GM19238 (cell line): ENCODE results near the gene DESI1.
"Not testable (repeated sequence)": the region's sequence is repeated elsewhere in the genome, so short reads cannot be mapped to it uniquely, and the experiment has no call there.

ENCODE experiments used
- DNase-seq: peaks from one replicate; pipeline ENCODE4 v3.0.0; 2011; ENCODE audit warnings: low spot score; ENCODE audit not compliant: insufficient read length

DESI1 gene

DNA sequence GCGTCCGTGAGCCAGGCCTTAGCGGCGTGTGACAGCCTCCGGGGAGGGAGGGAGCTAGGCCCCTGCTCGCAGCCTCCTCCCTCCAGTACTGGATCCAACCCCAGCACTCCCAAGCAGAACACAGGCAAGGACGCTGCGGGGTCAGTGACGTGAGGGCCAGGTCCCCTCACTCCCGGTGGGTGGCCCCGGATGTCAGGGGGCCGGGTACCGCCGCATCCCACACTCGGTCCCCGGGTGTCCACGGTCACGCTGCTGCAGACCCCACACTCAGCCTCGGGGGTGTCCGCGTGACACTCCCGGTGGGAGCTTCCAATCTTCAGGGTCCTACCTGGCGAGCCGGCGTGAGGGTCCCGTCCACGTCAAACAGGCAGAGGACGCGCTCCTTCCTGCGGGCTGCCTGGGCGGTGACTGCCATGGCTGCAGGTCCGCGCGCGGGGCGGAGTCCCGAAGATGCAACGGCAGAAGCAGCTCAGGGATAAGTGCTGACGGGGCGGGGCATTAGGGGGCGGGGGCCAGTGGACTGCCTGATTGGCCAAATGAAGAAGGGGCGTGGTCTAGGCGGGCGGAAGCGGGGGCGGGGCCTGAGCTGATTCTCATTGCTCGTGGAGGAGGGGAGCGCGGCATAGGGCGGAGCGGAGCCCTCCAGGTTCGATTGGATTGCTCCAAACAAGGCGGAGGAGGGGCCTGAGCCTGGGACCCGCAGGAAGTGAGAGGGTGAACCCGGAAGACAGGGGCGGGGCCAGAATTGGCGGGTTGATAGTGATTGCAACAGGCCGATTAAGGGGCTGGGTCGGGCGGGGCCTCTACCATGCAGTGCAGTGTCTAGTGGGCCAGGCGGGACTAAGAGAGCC is 31.2 kb downstream of the DESI1 start, which contains the start of gene PMM1:
PMM1 (minus strand) TSS at position 450 of the 851 bp plus-strand sequence; CDS start at position 415, 35 bp downstream.
- peak; percentile 100 for DNase-seq

- DNase-seq, result no peak
These were observed 33.5 kb downstream of the DESI1 start for GRCh38 chr22:41587347-41587723.

GRCh38 chr22:41585898-41586297 is 34.9 kb downstream of the DESI1 start:
- no peak for DNase-seq

DNA sequence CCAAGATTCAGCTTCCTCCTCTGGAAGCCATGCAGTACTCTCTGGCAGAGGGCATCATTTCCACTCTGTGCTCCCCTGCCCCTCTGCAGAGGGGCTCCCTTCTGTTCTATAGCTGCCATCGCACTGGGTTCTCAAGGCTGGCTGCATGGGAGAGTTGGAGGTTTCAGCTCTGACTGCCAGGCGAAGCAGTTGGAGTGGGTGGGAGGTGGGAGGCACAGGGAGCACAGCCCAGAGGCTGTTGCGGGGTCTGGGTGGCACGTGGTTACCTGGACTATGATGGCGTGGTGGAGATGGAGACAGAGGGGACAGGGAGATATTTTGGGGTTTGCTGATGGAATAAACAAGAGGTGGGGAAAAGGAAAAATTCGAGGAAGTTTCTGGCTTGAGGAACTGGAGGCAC is 36.0 kb downstream of the DESI1 start:
- DNase-seq, result no peak

- no peak for DNase-seq
These were observed 38.1 kb downstream of the DESI1 start for GRCh38 chr22:41582694-41583093.

GRCh38 chr22:41579997-41580355 is 40.9 kb downstream of the DESI1 start:
- no peak for DNase-seq

- DNase-seq, result no peak
These were observed 41.4 kb downstream of the DESI1 start for GRCh38 chr22:41579297-41579996.

DNA sequence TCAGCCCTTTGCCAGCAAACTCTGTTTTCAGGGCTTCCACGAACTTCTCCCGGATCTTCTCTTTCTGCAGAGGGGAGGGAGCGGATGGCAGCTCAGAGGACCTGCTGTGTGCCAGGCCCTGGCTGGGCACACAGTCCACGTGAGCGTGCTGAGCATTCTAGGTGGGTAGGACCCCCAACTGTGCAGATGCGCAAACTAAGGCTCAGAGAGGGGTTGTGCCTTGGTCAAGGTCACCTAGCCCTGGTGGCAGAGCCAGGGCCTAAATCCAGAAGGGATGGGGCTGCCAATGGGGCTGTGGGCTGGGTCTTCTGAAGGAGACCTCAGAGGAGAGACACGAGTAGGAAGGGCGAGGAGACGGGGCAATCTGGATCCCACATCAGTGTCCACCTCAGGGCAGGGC is 42.0 kb downstream of the DESI1 start:
- no peak for DNase-seq

DNA sequence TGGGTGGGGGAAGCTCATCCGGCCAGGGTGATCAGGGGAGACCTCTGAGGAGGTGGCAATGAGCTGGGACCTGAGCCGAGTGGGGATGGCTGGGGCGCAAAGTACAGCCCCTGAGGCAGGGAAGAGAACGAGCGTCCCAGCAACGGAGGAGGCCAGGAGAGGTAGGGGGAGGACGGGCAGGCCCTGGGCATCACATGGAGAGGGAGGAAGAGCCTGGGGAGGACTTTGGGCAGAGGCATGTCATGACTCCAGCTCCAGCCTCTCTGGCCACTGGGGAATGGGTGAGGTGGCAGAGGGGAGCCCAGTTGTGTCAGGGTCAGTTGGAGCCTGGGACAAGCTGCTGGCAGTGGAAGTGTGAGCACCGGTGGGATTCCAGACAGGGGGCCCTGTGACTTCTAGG is 42.7 kb downstream of the DESI1 start:
- no peak for DNase-seq

- no peak for DNase-seq
These were observed 44.0 kb downstream of the DESI1 start for GRCh38 chr22:41576877-41577276.

GRCh38 chr22:41575533-41575932 is 45.3 kb downstream of the DESI1 start:
- no peak for DNase-seq

GRCh38 chr22:41574847-41575381 is 45.9 kb downstream of the DESI1 start:
- DNase-seq, result no peak

DNA sequence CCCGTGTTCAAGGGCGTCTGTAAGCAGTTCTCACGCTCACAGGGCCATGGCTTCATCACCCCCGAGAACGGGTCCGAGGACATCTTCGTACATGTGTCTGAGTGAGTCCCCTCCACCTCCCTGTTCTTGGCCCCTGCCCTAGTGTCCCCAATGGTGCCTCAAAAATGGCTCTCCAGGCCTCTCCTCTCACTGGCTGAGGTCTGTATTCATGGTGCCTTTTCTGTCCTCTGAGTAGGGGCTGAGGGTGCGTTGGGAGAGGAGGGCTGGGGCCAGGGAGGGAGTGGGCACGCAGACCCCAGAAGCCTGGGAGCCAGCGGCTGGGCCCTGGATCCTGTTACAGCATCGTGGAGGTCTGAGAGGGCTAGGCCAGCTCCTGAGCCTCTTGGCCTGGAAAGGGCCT is 47.2 kb downstream of the DESI1 start:
- DNase-seq, result no peak

GRCh38 chr22:41572305-41572704 is 48.5 kb downstream of the DESI1 start:
- not testable (repeated sequence) for DNase-seq

DNA sequence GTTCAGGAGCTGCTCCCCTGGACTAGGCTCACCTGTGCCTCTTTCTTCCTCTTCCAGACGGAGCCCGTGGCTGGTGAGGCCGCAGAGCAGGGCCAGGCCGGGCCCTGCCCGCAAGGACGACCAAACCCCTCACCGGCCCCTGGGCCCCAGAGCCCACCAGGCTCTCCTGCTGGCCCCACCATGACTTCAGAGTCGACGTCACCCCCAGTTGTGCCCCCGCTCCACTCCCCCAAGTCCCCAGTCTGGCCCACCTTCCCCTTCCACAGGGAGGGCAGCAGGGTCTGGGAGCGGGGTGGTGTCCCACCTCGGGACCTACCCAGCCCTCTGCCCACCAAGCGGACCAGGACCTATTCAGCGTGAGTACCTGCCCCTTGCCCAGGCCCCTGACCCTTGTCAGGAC is 49.1 kb downstream of the DESI1 start:
- DNase-seq, result no peak

DNA sequence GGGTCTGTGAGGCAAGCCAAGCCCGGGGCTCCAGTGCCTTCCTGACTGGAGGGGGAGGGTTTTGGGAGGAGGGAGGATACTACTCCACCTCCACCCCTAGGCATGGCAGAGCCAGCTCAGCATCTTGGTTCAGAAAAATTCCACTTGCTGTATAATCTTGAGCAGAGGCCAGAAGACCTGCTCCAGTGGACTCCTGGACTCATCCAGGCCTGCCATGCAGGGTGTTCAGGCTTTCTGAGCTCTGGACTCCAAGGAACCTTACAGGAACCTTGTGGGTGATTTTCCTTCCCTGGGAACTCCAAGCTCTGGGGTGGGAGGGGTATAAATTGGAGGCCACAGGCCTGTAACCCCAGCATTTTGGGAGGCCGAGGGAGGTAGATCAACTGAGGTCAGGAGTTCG is 50.6 kb downstream of the DESI1 start:
- DNase-seq, result no peak

GRCh38 chr22:41568811-41569210 is 52.0 kb downstream of the DESI1 start:
- no peak for DNase-seq

- no peak for DNase-seq
These were observed 53.4 kb downstream of the DESI1 start for GRCh38 chr22:41567512-41567768.

GRCh38 chr22:41565403-41566054 is 55.3 kb downstream of the DESI1 start:
- no peak for DNase-seq

GRCh38 chr22:41564563-41564962 is 56.3 kb downstream of the DESI1 start:
- no peak for DNase-seq

- DNase-seq, result no peak
These were observed 57.7 kb downstream of the DESI1 start for GRCh38 chr22:41563051-41563711.

GRCh38 chr22:41562461-41562860 is 58.4 kb downstream of the DESI1 start:
- no peak for DNase-seq
